ENCODE measurements around the gene HLCS. TPM values are rescaled to one million over a fixed set of nuclear protein-coding genes. Genes with fewer than 3 reads are reported as not detected.

HLCS gene
- total and polyA plus RNA-seq, 2 donors (not counting 3 experiments of a cell fraction or from before 2014, with no cell fraction given) = 6.7 to 17.2 TPM

- H3K4me3 ChIP-seq (replicated peaks in 1 of 3; ENCODE audit: insufficient read depth in 1 of 3, low read depth in 1 of 3, low read length in 3 of 3) = no peak overlapping the region
- H3K79me2 ChIP-seq (ENCODE audit: control insufficient read depth, insufficient read depth, low read length) = no peaks in the 10 kb centered on the region
- no peaks in the 10 kb centered on the region for H4K20me1 ChIP-seq (replicated peaks; ENCODE audit: control insufficient read depth, extremely low read depth, insufficient read depth, low read length)
- H3K9me3 ChIP-seq (replicated peaks; ENCODE audit: control insufficient read depth, insufficient read depth, low read length) = no peaks in the 10 kb centered on the region
- no peaks in the 10 kb centered on the region for H3K9me1 ChIP-seq (replicated peaks; ENCODE audit: control insufficient read depth, extremely low read depth, insufficient read depth, low read length)
- DNase-seq (ENCODE audit: low read depth, low spot score) (no peak), FAIRE-seq (no peak)
- dilution Hi-C loops (cut with MboI; ENCODE audit: extremely low pct_ligation_motif_present, low sequenced_read_pairs) (no loop called here), intact Hi-C loops (cut with micrococcal nuclease) (no loop called here)
- TF ChIP-seq FOS (IDR thresholded peaks at IDR 0.05; ENCODE audit: borderline replicate concordance, insufficient read depth, low read length) = no peak
- no peaks in the 10 kb centered on the region for H3K4me1 ChIP-seq (ENCODE audit: control insufficient read depth, extremely low read depth, insufficient read depth, low read length)
- no peak overlapping the region for H3K27ac ChIP-seq (ENCODE audit: insufficient read depth, low read depth, low read length)
- no TSS peak for BruUV-seq (replicated peaks)
- no peak overlapping the region for H3K9ac ChIP-seq (replicated peaks; ENCODE audit: extremely low read depth, insufficient read depth, low read length)
- no peak overlapping the region for H2AFZ ChIP-seq (ENCODE audit: low read depth, low read length)
- H3K36me3 ChIP-seq (ENCODE audit: control insufficient read depth in 2 of 2, extremely low read depth in 1 of 2, insufficient read depth in 2 of 2, low read length in 2 of 2) = no peaks in the 10 kb centered on the region
- H3K27me3 ChIP-seq (ENCODE audit: control insufficient read depth in 2 of 2, insufficient read depth in 2 of 2, low read length in 2 of 2) = peaks cover 10% of the 10 kb centered on the region in 2 experiments
- ChIA-PET POLR2A (no interaction called here), CTCF (interaction anchor here (0.9 kb wide), 1 partner anchor 11 kb away, joined by 3 read pairs; no protein-coding TSS in a partner anchor)
- H3K4me2 ChIP-seq (ENCODE audit: insufficient read depth, low read length) = no peak overlapping the region
These were observed 243.0 kb downstream of the HLCS start for GRCh38 chr21:36723371-36723881.

- BruUV-seq (replicated peaks) = no TSS peak
- no peaks in the 10 kb centered on the region for H3K4me1 ChIP-seq (ENCODE audit: control insufficient read depth, extremely low read depth, insufficient read depth, low read length)
- H3K27me3 ChIP-seq (ENCODE audit: control insufficient read depth in 2 of 2, insufficient read depth in 2 of 2, low read length in 2 of 2) = peaks cover 10 to 12% of the 10 kb centered on the region in 2 experiments
- intact Hi-C loops (cut with micrococcal nuclease) (no loop called here), dilution Hi-C loops (cut with MboI; ENCODE audit: extremely low pct_ligation_motif_present, low sequenced_read_pairs) (no loop called here)
- H3K9ac ChIP-seq (replicated peaks; ENCODE audit: extremely low read depth, insufficient read depth, low read length) = no peak overlapping the region
- ChIA-PET CTCF (no interaction called here), POLR2A (no interaction called here)
- TF ChIP-seq CTCF (IDR thresholded peaks at IDR 0.05; ENCODE audit: extremely low read depth in 1 of 2, insufficient read depth in 1 of 2, low read depth in 1 of 2, low read length in 2 of 2) = no peak
- no peak for TF ChIP-seq FOS (IDR thresholded peaks at IDR 0.05; ENCODE audit: borderline replicate concordance, insufficient read depth, low read length)
- TF ChIP-seq JUN (IDR thresholded peaks at IDR 0.05; ENCODE audit: borderline replicate concordance, insufficient read depth, insufficient read length, low read depth) = no peak
- no peak for TF ChIP-seq MAX (IDR thresholded peaks at IDR 0.05; ENCODE audit: insufficient read depth, insufficient read length)
- TF ChIP-seq POLR2A (IDR thresholded peaks at IDR 0.05; ENCODE audit: low read depth, low read length) = no peak
- TF ChIP-seq EZH2 (IDR thresholded peaks at IDR 0.05; ENCODE audit: borderline replicate concordance, low read depth, low read length, severe bottlenecking) = no peak
- no peak for TF ChIP-seq MYC (IDR thresholded peaks at IDR 0.05; ENCODE audit: low read depth, low read length)
- no peak for TF ChIP-seq GATA2 (IDR thresholded peaks at IDR 0.05; ENCODE audit: insufficient read depth, insufficient read length, low read depth, low read length)
- TF ChIP-seq POLR2AphosphoS5 (IDR thresholded peaks at IDR 0.05; ENCODE audit: insufficient read depth, low read depth, low read length) = no peak
- H3K36me3 ChIP-seq (ENCODE audit: control insufficient read depth in 2 of 2, extremely low read depth in 1 of 2, insufficient read depth in 2 of 2, low read length in 2 of 2) = no peaks in the 10 kb centered on the region
- H4K20me1 ChIP-seq (replicated peaks; ENCODE audit: control insufficient read depth, extremely low read depth, insufficient read depth, low read length) = no peaks in the 10 kb centered on the region
- H3K9me1 ChIP-seq (replicated peaks; ENCODE audit: control insufficient read depth, extremely low read depth, insufficient read depth, low read length) = no peaks in the 10 kb centered on the region
- FAIRE-seq (no peak), DNase-seq (ENCODE audit: low read depth, low spot score) (no peak)
- H3K27ac ChIP-seq (ENCODE audit: insufficient read depth, low read depth, low read length) = no peak overlapping the region
- H3K9me3 ChIP-seq (replicated peaks; ENCODE audit: control insufficient read depth, insufficient read depth, low read length) = no peaks in the 10 kb centered on the region
- no peaks in the 10 kb centered on the region for H3K79me2 ChIP-seq (ENCODE audit: control insufficient read depth, insufficient read depth, low read length)
- H3K4me3 ChIP-seq (replicated peaks in 1 of 3; ENCODE audit: insufficient read depth in 1 of 3, low read depth in 1 of 3, low read length in 3 of 3) = no peak overlapping the region
- H2AFZ ChIP-seq (ENCODE audit: low read depth, low read length) = no peak overlapping the region
- H3K4me2 ChIP-seq (ENCODE audit: insufficient read depth, low read length) = no peak overlapping the region
These were observed 243.8 kb downstream of the HLCS start for GRCh38 chr21:36722370-36723368.

Data from endothelial cell of umbilical vein (primary cell).